ENCODE data around the gene HCK. TPM values are rescaled to one million over a fixed set of nuclear protein-coding genes. Genes with fewer than 3 reads are reported as not detected.
"Not testable (repeated sequence)": the region's sequence is repeated elsewhere in the genome, so short reads cannot be mapped to it uniquely, and the experiment has no call there.

HCK gene
- polyA plus RNA-seq, 1 experiment = not detected

DNA sequence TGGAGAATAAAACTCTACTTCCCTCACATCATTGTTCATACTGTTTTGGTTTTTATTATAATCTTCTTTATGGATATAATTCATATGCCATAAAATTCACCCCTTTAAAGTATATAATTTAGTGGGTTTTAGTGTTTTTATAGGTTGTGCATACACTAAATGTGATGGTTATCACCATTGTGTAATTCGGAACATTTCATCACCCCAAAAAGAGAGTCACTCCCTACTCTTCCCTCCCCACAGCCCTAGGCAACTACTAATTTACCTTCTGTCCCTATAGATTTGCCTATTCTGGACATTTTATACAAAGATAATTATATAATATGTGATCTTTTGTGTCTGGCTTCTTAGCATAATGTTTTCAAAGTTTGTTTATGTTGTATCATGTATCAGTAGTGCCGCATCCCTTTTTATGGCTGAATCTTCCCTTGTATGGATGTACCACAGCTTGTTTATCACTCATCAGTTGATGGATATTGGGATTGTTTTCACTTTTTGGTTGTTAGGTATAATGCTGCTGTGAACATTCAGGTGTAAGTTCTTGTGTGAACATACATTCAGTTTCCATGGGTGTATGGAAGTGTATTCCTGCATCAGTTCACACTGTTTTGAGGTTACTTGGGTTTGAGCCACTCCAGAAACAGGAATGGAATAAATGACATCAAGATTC, 61.7 kb downstream of the HCK start:
- ChIA-PET POLR2A (no interaction called here), CTCF (interaction anchor here (1.4 kb wide), 1 partner anchor 22 kb away, joined by 5 read pairs; no protein-coding TSS in a partner anchor)
- H3K27ac ChIP-seq (ENCODE audit: low read depth, low read length) = no peak overlapping the region
- H3K27me3 ChIP-seq (ENCODE audit: control insufficient read depth, insufficient read depth, low read length) = no peaks in the 10 kb centered on the region
- H3K4me3 ChIP-seq (ENCODE audit: low read depth, low read length) = no peak overlapping the region
- TF ChIP-seq CTCF (IDR thresholded peaks at IDR 0.05; ENCODE audit: low read depth, low read length) = no peak
- no peak for DNase-seq (ENCODE audit: low read depth, low spot score)
- no peaks in the 10 kb centered on the region; the same call in 1 of the 2 replicates for H3K9me3 ChIP-seq (ENCODE audit: control insufficient read depth, insufficient read depth, low read length)

DNA sequence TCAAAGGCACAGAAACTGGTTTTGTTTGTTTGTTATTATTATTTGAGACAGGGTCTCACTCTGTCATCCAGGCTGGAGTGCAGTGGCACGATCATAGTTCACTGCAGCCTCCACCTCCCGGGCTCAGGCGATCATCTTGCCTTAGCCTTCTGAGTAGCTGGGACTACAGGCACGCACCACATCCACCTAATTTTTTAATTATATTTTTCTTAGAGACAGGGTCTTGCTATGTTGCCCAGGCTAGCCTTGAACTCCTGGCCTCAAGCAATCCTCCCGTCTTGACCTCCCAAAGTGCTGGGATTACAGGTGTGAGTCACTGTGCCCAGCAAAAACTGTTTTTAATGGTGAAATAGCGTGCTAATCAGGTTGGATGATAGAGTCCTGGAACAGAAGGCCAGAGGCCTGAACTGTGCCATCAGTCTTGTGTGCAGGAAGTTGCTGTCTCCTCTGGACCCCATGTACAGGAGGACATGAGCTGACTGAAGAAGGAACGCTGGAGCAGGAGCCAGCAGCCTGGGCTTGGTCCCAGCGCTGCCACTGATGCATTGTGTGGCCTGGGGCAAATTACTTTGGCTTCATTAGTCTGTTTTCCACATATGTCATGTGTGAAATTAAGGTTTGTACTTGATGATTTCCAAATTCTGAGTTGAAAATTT, 62.4 kb downstream of the HCK start:
- no peak for TF ChIP-seq CTCF (IDR thresholded peaks at IDR 0.05; ENCODE audit: low read depth, low read length)
- Histone ChIP-seq H3K4me3 (ENCODE audit: low read depth, low read length) (no peak overlapping the region), H3K27ac (ENCODE audit: low read depth, low read length) (no peak overlapping the region), H3K27me3 (ENCODE audit: control insufficient read depth, insufficient read depth, low read length) (no peaks in the 10 kb centered on the region), H3K9me3 (ENCODE audit: control insufficient read depth, insufficient read depth, low read length) (no peaks in the 10 kb centered on the region; the same call in 1 of the 2 replicates)
- CTCF ChIA-PET = no interaction called here
- POLR2A ChIA-PET = no interaction called here
- no peak for DNase-seq (ENCODE audit: low read depth, low spot score)

DNA sequence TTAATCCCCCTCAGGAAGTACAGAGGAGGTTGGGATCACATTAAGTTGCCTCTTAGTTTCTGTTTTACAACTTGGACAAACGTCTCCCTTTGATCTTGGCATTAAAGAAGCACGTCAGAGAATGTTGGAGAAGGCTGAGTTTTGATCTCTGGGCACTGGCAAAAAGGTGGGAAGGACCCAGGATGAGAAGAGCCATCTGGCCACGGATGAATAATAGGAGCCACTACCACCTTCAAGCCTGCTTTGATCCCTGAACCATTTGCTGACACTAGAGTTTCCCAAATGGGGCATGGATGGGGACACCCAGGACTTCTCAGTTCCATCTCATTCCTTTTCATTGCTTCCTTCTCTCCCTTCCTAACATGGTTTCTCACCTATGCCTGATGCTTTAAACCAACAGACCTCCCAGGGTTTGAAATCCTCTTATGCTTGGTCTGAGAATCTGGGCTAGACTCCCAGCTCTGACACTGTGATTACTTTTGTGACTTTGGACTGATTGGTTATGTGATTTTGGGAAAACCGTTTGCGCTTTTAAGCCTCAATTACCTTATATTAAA, 63.2 kb downstream of the HCK start:
- ChIA-PET POLR2A (no interaction called here), CTCF (no interaction called here)
- TF ChIP-seq CTCF (IDR thresholded peaks at IDR 0.05; ENCODE audit: low read depth, low read length) = no peak

DNA sequence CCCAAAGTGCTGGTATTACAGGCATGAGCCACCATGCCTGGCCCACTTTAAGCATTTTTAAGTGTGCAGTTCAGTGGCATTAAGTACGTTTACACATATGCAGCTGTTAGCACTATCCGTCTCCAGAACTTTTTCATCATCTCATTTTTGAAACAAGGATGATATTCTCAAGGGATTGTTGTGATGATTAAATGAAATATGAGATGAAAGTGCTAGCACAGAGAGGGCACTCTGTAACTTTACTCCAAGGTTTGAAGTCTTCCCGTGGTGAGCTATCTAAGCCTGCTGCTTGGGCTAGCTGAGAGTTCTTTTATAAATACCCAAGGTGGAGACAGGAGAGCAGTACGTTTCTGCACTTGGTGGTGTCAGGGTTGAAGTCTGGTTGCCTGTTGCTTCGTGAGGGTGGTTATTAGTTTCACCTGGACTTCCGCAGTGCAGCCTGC, 64.1 kb downstream of the HCK start:
- POLR2A ChIA-PET = interaction anchor here (0.6 kb wide), 1 partner anchor 41 kb away, joined by 3 read pairs; no protein-coding TSS in a partner anchor
- CTCF ChIA-PET = interaction anchor here (1.3 kb wide), 1 partner anchor 662 kb away, joined by 4 read pairs; no protein-coding TSS in a partner anchor
- no peak overlapping the region for H3K27ac ChIP-seq (ENCODE audit: low read depth, low read length)
- H3K4me3 ChIP-seq (ENCODE audit: low read depth, low read length) = no peak overlapping the region
- no peak for DNase-seq (ENCODE audit: low read depth, low spot score)
- H3K27me3 ChIP-seq (ENCODE audit: control insufficient read depth, insufficient read depth, low read length) = no peaks in the 10 kb centered on the region
- no peaks in the 10 kb centered on the region for H3K9me3 ChIP-seq (ENCODE audit: control insufficient read depth, insufficient read depth, low read length)
- no peak for TF ChIP-seq CTCF (IDR thresholded peaks at IDR 0.05; ENCODE audit: low read depth, low read length)

More for the DNA sequence above, 63.2 kb downstream of the HCK start:
- H3K27me3 ChIP-seq (ENCODE audit: control insufficient read depth, insufficient read depth, low read length) = no peaks in the 10 kb centered on the region
- DNase-seq (ENCODE audit: low read depth, low spot score) = no peak
- no peak overlapping the region for H3K4me3 ChIP-seq (ENCODE audit: low read depth, low read length)
- no peak overlapping the region for H3K27ac ChIP-seq (ENCODE audit: low read depth, low read length)
- no peaks in the 10 kb centered on the region for H3K9me3 ChIP-seq (ENCODE audit: control insufficient read depth, insufficient read depth, low read length)

GRCh38 chr20:32116796-32117195, 64.8 kb downstream of the HCK start:
- H3K4me3 ChIP-seq (ENCODE audit: low read depth, low read length); H3K27ac ChIP-seq (ENCODE audit: low read depth, low read length); H3K9me3 ChIP-seq (ENCODE audit: control insufficient read depth, insufficient read depth, low read length); H3K27me3 ChIP-seq (ENCODE audit: control insufficient read depth, insufficient read depth, low read length); DNase-seq (ENCODE audit: low read depth, low spot score): not testable (repeated sequence)
- ChIA-PET POLR2A (interaction anchor here (0.6 kb wide), 1 partner anchor 144 kb away, joined by 5 read pairs; no protein-coding TSS in a partner anchor), CTCF (interaction anchor here (1.3 kb wide), 1 partner anchor 662 kb away, joined by 4 read pairs; no protein-coding TSS in a partner anchor)

- DNase-seq (ENCODE audit: low read depth, low spot score); CTCF ChIA-PET; H3K27ac ChIP-seq (ENCODE audit: low read depth, low read length); H3K9me3 ChIP-seq (ENCODE audit: control insufficient read depth, insufficient read depth, low read length); H3K4me3 ChIP-seq (ENCODE audit: low read depth, low read length); POLR2A ChIA-PET; H3K27me3 ChIP-seq (ENCODE audit: control insufficient read depth, insufficient read depth, low read length): not testable (repeated sequence)
These were observed 66.4 kb downstream of the HCK start for GRCh38 chr20:32118427-32118826.
